Fibroblast of gingiva (primary cell): ENCODE results near the gene VANGL1.

Experiments used
- DNase-seq: peaks from one replicate; pipeline ENCODE4 v3.0.0-alpha.2; 2011; ENCODE audit warnings: low read depth

The VANGL1 gene

DNA sequence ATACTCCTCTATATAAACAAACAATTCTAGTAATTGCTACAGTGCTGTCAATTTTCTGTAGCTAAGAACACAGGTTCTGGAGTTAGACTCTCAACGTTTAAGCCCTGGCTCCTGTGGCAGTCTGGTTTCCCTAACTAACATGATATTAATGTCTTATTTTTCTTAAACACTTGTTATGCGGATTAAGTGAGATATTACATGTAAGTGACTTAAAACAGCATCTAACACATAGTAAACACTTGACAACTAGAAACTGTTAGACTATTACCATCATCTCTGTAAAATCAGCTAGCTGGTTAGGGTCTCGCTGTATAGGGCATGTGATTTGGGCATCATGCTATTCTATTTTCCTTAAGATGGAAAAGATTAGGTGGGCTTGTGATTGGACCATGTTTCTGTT is 2.3 kb downstream of the VANGL1 start:
- no peak for DNase-seq

DNA sequence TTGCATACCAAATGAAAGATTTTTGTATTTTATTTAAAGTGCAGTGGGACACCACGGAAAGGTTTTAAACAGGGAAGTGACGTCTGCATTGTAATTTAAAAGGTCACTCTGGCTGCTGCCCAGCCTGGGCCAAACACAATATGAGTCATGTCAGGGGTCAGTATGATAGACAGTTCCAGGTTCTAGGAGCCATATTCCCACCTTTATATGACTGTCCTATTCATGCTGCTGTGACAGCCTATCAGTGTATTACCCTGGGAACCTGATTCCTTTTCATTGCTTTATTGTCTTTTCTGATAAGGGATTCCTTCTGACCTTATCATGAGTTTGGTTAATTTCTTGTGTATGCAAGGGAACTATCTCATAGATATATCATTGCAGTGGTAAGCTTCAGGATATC is 5.3 kb downstream of the VANGL1 start:
- DNase-seq = no peak

DNA sequence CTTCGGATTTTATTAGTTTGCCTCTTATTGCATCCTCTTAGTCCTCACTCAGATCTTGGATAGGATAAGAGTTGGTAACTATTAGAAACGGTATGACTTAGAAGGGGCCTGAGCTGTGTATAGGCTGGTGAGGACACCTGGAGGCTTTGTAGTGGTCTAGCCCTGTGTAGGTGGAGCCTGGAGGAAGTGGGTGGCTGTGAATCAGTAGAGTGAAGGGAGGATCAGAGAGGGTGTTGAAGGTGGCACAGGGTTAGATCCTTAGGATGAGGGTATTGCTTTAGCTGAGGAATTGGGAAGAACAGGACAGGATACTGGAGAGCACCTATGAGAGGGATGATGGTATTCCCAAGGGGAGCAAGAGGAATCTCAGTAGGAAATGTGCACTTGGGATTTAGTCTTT is 5.7 kb downstream of the VANGL1 start:
- no peak for DNase-seq

DNA sequence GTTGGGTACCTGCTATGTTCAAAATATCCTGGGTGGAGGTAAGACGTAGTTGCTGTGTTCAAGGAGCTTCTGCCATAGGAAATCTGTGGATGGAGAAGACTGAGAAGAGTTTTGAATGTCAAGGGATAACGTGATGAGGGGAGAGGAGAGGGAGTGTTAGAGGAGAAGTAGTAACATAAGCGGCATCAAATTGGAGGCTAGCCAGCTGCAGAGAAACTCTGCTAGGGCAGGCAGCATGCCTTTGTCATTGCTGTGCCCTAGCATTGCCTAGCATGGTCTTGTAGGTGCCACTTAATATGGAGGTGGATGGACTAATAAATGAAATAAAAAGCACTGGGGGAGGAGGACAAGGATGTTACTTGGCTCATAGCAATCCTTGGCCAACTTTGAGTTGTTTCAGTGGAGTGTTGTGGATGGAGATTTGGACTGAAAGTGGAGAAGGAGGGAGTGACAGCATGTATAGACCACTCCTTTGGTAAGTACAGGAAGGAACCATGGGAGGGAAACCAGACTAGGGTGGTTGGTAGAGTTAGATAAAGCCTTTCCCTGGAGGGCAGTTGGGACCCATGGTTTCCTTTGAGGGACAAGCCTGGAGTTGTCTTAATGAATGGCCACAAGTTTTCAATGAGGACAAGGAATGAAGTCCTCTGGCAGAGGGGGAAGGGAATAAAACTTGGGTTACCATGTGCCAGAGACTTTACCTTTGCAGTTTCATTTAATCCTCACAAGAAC is 6.3 kb downstream of the VANGL1 start:
- no peak for DNase-seq

DNA sequence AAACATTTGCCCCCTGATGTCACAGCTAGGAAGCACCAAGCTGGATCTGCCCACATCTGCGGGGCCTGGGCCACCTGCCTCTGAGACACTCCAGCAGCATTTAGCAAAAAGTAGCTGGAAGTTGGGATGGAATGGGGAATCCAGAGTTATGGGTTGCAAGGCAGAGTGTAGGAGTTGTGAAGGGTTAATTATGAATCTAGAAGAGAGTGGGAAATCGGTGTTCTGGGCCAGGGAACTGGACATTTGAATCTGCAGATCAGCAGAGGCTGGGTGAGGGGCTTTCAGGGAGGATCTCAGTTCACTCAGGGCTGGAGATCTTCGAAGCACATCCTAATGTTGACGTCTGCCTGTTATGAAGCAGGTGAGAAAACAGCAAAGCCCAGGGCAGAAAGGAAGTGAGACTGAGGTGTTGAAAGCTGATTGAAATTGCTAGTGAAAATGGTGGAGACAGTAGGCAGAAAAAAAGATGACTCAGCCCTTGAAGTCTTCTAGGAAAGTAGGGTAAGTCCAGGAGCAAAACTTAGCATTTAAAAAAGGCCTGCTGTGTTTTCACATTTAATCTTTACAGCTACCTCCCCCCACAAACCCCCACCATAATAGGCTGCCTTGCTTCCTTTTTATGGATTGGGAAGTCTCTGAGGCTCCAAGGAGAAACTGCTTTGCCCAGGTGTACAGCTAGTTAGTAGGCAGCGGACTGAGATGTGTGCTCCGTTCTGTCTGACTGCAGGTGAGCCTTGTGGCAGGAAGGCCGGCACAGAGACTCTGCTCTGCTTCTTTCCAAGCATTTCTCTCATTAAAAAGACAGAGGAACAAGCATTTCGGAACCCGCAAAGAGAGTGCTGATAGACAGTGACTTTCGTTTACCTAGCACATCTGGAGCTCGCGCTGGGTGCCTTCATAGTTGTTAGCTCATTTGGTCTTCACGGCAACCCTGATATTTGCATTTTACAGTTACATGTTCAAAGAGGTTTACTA is 7.2 kb downstream of the VANGL1 start:
- no peak for DNase-seq

DNA sequence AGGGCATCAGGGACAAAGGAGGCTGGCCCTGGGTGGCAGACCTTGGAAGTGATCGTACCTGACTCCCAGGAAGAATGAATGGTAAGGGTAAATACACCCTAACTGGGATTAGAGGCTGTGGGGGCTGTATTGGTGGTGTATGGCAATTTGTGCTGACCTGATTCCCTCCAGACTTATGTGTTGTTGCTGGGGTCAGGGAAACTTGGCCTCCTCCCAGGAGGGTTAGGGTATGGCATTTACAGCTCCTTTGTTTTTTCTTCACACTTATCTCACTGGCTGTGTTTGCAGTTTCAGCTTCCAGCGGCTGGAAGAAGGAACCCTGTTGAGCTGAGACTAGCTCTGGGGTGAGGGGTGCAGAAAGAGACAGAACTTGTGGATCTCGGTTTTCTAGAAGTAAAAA is 8.2 kb downstream of the VANGL1 start:
- DNase-seq = no peak

DNA sequence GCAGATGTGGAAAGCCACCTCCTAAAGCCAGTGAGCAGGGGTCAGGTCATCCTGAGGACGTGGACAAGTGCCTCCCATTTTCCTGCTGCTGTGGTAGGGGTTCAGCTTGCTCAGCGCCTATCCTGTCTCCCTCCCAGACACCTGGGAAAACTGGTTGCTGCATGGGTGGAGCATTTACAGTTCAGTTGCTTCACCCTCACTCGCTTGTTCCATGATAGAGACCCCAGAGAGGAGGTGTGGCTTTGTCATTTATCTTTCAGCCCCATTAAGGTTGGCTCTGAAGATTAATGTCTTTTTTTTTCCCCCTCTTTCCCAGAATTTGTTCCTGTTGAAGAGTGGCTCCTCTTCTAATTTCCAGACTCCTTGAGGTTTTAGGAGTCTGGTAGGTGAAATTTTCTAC is 9.2 kb downstream of the VANGL1 start:
- DNase-seq = no peak

DNA sequence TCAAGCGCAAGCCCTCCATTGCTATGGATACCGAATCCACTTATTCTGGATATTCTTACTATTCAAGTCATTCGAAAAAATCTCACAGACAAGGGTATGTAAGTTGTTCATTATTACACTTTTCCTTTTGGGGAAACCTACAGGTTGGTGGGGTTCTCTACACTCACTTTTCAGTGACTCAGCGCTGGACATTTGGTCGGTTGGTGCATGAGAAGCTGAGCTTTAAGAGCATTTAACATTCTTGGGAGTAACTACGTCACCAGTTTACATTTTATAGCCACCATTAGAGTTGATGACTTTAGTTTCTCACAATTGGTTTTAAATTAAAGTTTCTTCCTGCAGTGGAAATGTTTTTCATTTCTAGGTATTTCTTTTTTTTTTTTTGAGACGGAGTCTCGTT is 9.6 kb downstream of the VANGL1 start:
- no peak for DNase-seq

DNA sequence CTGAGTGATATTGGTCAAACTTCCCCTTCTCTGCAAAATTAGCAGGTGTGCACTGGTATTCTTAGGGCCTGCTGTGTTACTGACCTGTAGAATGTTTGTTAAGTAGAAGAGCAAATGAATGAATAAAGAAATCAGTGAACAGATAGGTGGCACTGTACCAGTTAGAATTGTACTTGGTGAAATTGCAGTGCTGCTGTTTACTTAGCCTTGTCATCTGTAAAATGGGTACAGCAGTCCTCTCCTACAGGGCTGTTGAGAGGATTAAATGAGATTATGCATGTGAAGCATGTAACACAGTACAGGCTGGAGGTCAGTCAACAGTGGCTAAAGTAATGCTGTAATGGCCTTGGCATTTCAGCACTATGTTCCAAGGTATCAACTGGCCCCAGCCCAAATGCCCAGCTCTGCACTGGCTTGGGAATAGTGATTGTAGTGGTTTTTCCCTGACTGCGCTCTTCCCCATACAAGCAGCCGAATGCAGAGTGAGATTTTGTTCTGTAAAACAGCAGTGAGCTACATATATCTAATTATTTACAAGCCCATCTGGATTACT is 10.5 kb downstream of the VANGL1 start:
- DNase-seq = no peak

DNA sequence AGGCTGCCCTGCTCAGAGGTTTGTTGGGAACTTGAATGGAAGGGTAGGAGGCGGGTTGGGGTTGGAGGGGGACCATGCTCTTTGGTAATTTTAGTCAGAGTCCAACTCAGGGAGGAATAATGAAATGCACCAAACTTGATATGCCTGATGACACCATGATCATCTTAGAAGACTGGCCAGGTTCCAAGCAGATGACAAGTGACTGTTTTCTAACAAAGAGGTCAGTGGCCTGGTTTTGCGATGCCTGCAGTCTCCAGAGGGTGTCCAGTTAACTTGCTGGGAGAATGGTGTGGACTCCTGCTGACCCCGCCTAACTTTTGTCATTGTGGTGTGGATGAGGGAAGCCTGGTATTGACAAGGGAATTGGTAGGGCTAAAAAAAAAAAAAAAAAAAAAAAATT is 12.4 kb downstream of the VANGL1 start:
- peak; percentile 5 for DNase-seq

DNA sequence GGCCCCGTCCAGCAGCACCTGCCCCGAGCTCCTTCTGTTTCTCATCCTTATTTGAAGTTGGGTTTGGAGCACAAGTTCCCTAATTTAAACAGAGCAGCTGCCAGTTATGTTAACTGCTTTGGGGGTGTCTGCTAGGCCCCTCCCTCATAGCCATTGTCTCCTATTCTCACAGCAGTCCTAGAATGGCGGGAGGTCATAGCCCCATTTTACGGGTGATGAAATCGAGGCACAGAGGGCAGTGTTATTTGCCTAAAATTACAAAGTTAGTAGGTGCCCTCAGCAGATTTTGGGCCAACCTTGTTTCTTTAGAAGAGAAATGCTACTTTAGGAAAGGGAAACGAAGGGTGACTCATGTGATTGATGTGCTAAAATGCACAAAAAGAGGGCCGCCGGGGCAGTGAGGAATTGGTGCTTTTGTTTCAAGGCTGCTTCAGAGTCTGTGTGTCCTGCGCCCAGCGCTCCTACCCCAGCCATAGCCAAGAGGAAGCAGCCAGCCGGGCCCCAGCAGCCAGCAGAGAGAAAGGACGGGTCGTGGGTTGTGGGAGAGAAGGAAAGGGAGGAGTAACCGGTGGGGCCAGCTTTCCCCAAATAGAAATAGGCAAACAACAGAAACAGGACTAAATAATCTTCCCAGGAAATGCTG is 13.0 kb downstream of the VANGL1 start:
- no peak for DNase-seq

DNA sequence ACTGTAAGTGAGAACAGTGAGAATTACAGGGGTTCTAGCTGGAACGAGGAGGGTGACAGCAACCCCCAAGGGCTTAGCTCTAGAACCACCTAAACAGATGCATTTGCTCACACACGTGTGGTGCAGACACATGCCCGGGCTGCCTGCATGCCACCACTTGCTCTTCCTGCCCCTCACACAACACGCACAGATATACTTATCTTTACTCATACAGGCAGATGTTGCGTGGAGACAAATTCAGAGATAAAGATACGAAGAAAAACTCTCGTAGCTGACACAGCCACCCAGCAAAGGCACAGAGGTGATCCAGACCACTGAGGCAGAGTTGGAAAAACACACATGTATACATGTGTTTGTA is 13.5 kb downstream of the VANGL1 start:
- DNase-seq = no peak

DNA sequence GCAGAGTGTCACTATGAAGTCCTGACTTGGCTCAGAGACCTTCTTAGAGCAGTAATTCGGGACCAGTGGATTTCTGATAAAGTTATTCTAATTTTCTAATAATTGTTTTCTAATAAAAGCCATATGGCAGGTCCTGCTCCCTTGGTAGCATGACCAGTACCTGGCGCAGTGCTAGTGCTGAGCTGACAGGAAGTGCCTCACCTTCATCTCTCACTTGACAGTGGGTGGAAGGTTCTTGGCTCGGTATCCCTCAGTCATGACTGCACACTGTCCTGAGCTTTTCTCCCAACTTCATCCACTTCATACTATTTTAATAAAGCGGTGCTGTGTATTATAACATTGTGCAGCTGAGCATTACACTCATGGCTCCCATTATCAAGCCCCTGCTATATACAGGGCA is 14.1 kb downstream of the VANGL1 start:
- no peak for DNase-seq

DNA sequence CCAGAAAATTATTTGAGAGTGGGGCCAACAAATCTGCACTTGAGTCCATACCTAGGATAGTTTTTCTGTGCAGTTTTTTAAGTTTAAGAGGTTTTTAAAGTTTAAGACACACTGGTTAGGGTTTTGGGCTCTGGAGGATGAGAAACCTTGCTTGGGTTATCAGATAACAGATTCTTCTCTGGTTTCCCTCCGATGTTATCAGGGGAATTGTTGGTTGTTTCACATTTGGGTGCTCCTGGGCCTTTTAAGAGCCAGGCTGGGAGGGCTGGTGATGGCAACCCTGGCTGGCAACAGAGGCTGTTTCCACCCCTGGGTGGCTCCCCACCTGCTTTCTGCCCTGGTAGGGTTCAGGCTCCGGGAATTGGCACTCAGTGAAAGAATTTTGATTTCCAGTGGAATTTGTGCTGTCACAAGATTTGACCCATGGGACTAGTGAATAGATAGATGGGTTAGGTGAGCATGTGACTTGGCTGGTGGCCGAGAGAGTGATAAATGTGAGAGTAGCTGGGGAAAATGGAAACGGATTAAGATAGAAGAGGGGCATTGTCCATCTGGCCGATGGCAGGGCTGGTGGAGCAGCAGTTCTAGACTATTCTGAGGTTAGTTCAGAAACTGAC is 14.8 kb downstream of the VANGL1 start:
- DNase-seq = no peak

DNA sequence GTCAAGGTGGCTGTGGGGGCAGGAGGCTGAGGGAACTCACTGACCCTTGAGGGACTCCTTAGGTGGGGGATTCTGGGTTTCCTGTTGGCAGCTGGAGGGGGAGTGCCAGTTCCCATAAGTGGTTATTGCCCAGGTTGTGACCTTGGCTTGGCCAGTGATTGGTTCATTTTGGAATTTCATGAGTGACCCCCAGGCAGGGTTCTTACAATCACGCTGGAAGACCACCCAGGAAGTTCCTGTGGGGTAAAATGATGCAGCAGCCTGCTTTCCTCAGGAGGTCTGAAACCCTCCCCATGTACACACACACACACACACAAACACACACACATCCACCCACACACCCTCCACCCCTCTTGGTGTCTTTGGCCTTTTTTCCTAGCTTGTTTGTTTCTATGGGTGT is 16.9 kb downstream of the VANGL1 start:
- DNase-seq = no peak

DNA sequence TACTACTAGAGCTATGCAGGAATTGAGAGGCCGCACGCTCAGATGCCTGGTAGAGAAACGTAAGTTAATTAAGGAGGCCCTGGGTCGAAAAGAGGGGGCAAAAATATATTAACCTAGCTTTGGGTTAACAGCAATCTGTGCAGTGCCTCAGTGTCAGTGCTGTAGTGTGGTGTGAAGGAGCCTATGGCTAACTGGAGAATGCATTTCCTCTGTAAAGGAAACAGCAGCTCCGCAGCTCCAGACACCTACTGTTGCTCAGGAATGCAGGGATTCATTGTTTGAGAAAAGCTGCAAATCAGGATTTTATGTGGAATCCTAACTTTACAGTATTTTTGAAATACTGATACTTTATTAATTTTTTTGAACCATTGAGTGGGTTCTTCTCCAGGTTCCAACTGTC is 18.4 kb downstream of the VANGL1 start:
- DNase-seq = no peak

DNA sequence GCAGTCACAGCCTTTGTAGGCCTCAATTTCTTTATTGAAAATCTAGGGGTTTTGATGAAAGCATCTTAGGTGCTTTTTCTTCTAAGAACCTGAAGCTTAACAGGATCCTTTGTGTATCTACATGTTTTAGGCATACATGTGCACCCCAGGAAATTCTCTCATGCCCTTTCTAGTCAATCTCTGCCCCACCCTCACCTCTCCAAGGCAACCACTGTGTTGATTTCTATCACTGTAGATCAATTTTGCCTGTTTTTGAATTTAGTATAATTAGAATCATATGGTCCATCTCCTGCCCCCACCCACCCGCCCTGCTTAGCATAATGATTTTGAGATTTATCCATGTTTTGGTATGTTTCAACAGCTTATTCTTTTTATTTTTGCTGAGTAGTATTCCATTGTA is 19.4 kb downstream of the VANGL1 start:
- DNase-seq = no peak

DNA sequence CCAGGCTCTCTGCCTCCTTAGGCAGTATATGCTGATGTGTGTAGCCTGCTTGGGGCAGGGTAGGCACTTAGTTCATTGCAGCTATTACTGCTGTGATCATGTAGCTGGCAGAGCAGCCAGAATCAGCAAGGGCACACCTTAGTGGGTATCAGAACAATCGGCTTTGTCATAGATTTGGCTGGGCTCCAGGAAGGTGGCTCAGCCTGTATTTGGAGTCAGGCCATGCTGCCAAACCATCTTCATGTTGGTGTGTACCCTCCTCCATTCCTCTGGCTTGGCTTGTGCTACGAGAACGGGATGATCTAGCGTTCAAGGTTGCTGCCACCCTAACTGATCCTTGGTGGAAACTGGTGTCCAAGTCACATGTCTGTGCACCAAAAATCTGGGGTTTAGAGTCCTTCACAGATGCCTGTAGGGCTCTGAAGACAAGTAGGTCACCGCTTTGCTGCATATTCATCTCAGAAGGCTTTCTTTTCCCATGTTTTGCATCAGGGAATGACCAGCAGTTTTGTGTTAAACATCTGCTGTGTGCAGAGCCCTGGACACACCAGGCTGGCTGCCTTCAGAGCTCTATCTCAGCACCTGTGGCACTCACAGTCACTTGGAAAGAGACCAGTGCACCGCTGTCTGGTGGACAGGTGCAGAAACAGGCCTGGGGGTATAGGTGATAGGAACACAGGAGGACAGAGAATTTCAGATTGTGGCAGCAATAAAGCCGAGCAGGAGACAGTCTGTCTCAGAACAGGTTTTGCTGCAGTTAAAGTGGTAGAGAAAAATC is 23.7 kb downstream of the VANGL1 start:
- no peak for DNase-seq

DNA sequence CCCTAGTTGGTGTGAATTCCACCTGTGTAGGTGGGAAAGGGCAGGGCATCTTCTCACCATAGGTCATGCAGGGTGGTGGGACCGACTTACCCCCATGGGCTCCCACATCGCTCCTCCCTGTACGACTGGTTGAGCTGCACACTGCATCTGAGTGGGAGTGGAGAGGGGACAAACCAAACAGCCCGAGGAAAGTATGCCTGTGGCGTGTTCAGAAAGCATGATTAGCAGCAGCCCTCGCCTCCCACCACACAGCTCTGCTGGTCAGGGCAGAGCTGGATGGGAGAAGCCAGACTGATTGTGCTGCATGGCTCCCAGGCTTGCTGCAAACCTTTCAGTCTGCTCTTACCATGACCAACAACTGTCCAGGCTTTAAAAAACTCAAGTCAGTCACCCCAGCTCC is 24.4 kb downstream of the VANGL1 start:
- DNase-seq = no peak

DNA sequence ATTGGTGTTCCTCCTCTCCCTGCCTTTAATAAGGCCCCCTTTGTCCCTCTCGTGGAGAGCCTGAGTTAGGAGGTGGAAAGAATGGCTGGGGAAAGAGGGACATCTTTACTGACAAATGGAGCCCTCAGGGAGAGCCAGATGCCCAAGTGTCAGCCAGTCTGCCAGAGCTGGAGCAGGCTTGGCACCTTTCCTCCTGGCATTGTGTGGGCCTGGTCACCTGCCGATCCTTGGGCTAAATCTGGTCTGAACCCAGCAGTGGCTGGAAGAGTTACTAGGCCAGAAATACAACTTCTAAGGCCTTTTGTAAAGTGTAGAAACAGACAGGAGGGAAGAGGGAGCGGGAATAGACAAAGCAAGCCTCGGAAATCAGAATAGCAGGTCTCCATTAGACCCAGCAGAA is 24.9 kb downstream of the VANGL1 start:
- no peak for DNase-seq

DNA sequence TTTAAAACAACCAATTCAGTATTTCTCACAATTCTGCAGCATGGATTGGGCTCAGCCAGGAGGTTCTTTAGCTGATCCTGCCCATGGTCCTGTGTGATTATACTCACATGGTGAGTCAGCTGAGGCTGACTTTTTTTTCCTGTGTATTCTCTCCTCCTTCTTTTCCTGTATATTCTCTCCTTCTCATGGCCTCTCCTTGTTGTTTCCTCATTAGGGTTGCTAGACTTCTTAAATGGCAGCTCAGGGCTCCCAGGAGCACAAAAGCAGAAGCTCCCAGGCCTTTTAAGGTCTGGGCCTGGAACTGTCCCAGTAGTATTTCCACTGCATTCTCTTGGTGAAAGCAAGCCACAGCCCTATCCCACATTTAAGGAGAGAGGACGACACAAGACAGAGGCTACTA is 26.8 kb downstream of the VANGL1 start:
- peak; percentile 6 for DNase-seq
